H1 (cell line): ENCODE measurements around the gene LRRTM4. TPM values are rescaled to one million over a fixed set of nuclear protein-coding genes. Genes with fewer than 3 reads are reported as not detected.

Source experiments
- ASH2L ChIP-seq: fragments of 200-600, 300-600 bp; sonication (generic); IDR thresholded peaks from one replicate; pipeline ENCODE4 v1.7.1; 2017; ENCODE audit warnings: low read length
- CBX5 ChIP-seq: fragments of 300-800, 300-1000 bp; sonication (generic); IDR thresholded peaks from 2 replicates; pipeline ENCODE4 v1.7.1; 2016; ENCODE audit warnings: antibody characterized with exemption, low read length, low read depth
- CREB1 ChIP-seq: IDR thresholded peaks from 2 replicates; pipeline ENCODE4 v1.6.1; 2012; ENCODE audit warnings: inconsistent platforms
- EGR1 ChIP-seq: IDR thresholded peaks from 2 replicates; pipeline ENCODE4 v1.6.1; 2011; ENCODE audit warnings: low read depth, low read length, borderline replicate concordance
- GTF2F1 ChIP-seq: IDR thresholded peaks from 2 replicates; pipeline ENCODE4 v1.6.1; 2012; ENCODE audit warnings: low read depth, low read length, improper control_type of control experiment, borderline replicate concordance
- KDM1A ChIP-seq: fragments of 200-600, 300-600 bp; sonication (generic); IDR thresholded peaks from 2 replicates; pipeline ENCODE4 v1.7.1; 2016; ENCODE audit warnings: mild to moderate bottlenecking, low read length, borderline replicate concordance
- MAFK ChIP-seq: IDR thresholded peaks from 2 replicates; pipeline ENCODE4 v1.6.1; 2012; ENCODE audit warnings: low read depth, mild to moderate bottlenecking, improper control_type of control experiment, low read length
- RAD21 ChIP-seq, 2 experiments: IDR thresholded peaks in 1 of 2; conservative IDR thresholded peaks in 1 of 2; 2 replicates each; pipeline ENCODE4 v1.6.1; 2011; ENCODE audit warnings: low read depth in 2 of 2, low read length in 2 of 2, improper control_type of control experiment in 1 of 2, inconsistent platforms in 1 of 2, mild to moderate bottlenecking in 1 of 2, moderate library complexity in 1 of 2
- RBBP5 ChIP-seq: IDR thresholded peaks from 2 replicates; pipeline ENCODE4 v1.7.1; 2012; ENCODE audit warnings: low read depth, mild to moderate bottlenecking, inconsistent platforms, low read length, moderate library complexity, borderline replicate concordance
- RFX5 ChIP-seq: IDR thresholded peaks from 2 replicates; pipeline ENCODE4 v1.6.1; 2011; ENCODE audit warnings: low read depth, low read length, improper control_type of control experiment, borderline replicate concordance
- TEAD4 ChIP-seq: IDR thresholded peaks from 2 replicates; pipeline ENCODE4 v1.6.1; 2012; ENCODE audit warnings: low read depth, low read length, inconsistent platforms, mixed read lengths
- YY1 ChIP-seq: IDR thresholded peaks from 2 replicates; pipeline ENCODE4 v1.6.1; 2011; ENCODE audit warnings: low read depth, mild to moderate bottlenecking, low read length
- polyA plus RNA-seq, 7 experiments: library from polyadenylated mRNA; depleted of rRNA in 3 of 7; stranded (reverse) in 5 of 7; unstranded in 2 of 7; fragments of >200 nt in 5 of 7; fragments of 200-250 nt in 2 of 7; gene quantifications; 1 replicate in 5 of 7; 2 replicates in 1 of 7; 4 replicates in 1 of 7; pipeline versions ENCODE4 v1.2.1 to v1.2.3, GENCODE V29; 2011 to 2013; ENCODE audit warnings: missing spikeins in 2 of 7, mixed read lengths in 2 of 7
- total RNA-seq: library from RNA; stranded (reverse); fragmentation: NEBNext Ultra II Directional; extraction: Animal tissue kit (Norgen Biotek cat#: 25700); gene quantifications from 2 replicates; pipeline ENCODE4 v1.2.1, GENCODE V29; 2021
- TF ChIP-seq, protein P1 (sequence below): fragments of 300-600 bp; sonication (generic); IDR thresholded peaks from 2 replicates; pipeline ENCODE4 v1.7.1; 2012; ENCODE audit warnings: low read length, moderate library complexity, mild to moderate bottlenecking, inconsistent platforms; ENCODE audit not compliant: insufficient replicate concordance

LRRTM4 gene
- total and polyA plus RNA-seq, 2 of the 8 experiments (the other 6 are each of a cell fraction or from before 2014, with no cell fraction given), result 3.6 to 9.5 TPM

DNA sequence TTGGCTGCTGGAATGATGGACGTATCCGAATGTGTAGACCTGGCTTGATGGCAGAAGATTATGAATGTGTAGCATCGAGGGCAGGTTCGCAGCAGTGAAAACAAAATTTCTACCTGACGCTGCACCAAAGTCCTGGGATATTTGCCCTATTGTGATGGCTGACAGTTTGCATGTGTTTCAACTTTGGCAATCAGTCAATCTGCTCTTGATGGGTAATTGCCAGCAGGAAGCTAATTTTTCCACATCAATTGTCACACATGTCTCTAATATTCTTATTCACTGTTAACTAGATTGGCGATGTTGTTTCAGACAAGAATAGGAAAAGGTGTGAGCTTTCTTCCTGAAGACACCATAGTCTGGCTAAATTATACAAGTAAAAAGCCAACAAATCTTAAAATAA, 821.3 kb downstream of the LRRTM4 start (continued):
- TF ChIP-seq, protein P1, sequence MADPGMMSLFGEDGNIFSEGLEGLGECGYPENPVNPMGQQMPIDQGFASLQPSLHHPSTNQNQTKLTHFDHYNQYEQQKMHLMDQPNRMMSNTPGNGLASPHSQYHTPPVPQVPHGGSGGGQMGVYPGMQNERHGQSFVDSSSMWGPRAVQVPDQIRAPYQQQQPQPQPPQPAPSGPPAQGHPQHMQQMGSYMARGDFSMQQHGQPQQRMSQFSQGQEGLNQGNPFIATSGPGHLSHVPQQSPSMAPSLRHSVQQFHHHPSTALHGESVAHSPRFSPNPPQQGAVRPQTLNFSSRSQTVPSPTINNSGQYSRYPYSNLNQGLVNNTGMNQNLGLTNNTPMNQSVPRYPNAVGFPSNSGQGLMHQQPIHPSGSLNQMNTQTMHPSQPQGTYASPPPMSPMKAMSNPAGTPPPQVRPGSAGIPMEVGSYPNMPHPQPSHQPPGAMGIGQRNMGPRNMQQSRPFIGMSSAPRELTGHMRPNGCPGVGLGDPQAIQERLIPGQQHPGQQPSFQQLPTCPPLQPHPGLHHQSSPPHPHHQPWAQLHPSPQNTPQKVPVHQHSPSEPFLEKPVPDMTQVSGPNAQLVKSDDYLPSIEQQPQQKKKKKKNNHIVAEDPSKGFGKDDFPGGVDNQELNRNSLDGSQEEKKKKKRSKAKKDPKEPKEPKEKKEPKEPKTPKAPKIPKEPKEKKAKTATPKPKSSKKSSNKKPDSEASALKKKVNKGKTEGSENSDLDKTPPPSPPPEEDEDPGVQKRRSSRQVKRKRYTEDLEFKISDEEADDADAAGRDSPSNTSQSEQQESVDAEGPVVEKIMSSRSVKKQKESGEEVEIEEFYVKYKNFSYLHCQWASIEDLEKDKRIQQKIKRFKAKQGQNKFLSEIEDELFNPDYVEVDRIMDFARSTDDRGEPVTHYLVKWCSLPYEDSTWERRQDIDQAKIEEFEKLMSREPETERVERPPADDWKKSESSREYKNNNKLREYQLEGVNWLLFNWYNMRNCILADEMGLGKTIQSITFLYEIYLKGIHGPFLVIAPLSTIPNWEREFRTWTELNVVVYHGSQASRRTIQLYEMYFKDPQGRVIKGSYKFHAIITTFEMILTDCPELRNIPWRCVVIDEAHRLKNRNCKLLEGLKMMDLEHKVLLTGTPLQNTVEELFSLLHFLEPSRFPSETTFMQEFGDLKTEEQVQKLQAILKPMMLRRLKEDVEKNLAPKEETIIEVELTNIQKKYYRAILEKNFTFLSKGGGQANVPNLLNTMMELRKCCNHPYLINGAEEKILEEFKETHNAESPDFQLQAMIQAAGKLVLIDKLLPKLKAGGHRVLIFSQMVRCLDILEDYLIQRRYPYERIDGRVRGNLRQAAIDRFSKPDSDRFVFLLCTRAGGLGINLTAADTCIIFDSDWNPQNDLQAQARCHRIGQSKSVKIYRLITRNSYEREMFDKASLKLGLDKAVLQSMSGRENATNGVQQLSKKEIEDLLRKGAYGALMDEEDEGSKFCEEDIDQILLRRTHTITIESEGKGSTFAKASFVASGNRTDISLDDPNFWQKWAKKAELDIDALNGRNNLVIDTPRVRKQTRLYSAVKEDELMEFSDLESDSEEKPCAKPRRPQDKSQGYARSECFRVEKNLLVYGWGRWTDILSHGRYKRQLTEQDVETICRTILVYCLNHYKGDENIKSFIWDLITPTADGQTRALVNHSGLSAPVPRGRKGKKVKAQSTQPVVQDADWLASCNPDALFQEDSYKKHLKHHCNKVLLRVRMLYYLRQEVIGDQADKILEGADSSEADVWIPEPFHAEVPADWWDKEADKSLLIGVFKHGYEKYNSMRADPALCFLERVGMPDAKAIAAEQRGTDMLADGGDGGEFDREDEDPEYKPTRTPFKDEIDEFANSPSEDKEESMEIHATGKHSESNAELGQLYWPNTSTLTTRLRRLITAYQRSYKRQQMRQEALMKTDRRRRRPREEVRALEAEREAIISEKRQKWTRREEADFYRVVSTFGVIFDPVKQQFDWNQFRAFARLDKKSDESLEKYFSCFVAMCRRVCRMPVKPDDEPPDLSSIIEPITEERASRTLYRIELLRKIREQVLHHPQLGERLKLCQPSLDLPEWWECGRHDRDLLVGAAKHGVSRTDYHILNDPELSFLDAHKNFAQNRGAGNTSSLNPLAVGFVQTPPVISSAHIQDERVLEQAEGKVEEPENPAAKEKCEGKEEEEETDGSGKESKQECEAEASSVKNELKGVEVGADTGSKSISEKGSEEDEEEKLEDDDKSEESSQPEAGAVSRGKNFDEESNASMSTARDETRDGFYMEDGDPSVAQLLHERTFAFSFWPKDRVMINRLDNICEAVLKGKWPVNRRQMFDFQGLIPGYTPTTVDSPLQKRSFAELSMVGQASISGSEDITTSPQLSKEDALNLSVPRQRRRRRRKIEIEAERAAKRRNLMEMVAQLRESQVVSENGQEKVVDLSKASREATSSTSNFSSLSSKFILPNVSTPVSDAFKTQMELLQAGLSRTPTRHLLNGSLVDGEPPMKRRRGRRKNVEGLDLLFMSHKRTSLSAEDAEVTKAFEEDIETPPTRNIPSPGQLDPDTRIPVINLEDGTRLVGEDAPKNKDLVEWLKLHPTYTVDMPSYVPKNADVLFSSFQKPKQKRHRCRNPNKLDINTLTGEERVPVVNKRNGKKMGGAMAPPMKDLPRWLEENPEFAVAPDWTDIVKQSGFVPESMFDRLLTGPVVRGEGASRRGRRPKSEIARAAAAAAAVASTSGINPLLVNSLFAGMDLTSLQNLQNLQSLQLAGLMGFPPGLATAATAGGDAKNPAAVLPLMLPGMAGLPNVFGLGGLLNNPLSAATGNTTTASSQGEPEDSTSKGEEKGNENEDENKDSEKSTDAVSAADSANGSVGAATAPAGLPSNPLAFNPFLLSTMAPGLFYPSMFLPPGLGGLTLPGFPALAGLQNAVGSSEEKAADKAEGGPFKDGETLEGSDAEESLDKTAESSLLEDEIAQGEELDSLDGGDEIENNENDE, result no peak
- TF ChIP-seq ASH2L, result no peak
- TF ChIP-seq GTF2F1, result no peak
- TF ChIP-seq KDM1A, result no peak
- no peak for TF ChIP-seq CREB1
- no peak for TF ChIP-seq MAFK
- TF ChIP-seq TEAD4, result no peak
- TF ChIP-seq RFX5, result no peak
- no peak for TF ChIP-seq YY1
- no peak for TF ChIP-seq RBBP5
- TF ChIP-seq RAD21 (IDR thresholded peaks at IDR 0.05 in 1 of 2, conservative IDR thresholded peaks at IDR 0.05 in 1 of 2; ENCODE audit: low read depth in 2 of 2, low read length in 2 of 2), result no peak
- no peak for TF ChIP-seq CBX5
- TF ChIP-seq EGR1, result no peak
